Non-pigmented ciliary epithelial cell (primary cell): ENCODE results near the gene C1orf174.
A peak's percentile ranks its signal among the peaks of the same experiment; 100 is the strongest.

ENCODE experiments used
- DNase-seq: peaks from one replicate; pipeline ENCODE4 v3.0.0-alpha.2; 2010; ENCODE audit warnings: low read depth

C1orf174 gene

DNA sequence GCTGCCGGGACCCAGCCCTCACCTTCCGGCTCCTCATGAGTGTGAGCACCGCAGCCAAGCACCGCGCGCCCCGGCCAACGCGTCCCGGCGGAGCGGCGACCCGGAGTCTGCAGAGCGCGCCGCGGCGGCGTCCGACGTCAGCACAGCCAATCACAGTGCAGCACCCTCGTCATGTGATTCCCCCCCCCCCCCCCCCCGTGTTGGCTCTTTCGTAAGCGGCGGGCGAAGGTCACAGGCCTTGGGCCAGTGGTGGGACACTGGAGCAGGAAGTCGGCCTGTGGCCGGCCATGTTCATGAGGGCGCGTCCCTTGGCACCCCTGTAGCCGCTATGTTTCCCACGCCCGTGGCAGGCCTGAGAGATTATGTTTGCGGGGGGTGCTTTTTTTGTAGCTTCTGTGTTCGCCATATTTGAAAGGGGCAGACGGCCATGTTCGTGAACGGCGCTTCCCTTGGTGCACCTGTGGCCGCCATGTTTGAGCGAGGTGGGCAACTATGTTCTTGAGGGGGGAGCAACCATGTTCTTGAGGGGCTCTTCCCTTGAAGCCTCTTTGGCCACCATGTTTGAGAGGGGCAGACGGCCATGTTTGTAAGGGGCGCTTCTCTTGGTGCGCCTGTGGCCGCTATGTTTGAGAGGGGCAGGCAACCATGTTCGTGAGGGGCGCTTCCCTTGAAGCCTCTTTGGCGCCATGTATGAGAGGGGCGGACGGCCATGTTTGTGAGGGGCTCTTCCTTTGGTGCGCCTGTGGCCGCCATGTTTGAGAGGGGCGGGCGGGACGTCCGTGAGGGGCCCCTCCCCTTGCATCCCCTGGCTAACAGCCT lies at the start of gene C1orf174:
TSS of gene C1orf174 (minus strand) at position 123 of the 819 bp plus-strand sequence. CDS start at position 37, 86 bp downstream.
- DNase-seq = peak; percentile 76

DNA sequence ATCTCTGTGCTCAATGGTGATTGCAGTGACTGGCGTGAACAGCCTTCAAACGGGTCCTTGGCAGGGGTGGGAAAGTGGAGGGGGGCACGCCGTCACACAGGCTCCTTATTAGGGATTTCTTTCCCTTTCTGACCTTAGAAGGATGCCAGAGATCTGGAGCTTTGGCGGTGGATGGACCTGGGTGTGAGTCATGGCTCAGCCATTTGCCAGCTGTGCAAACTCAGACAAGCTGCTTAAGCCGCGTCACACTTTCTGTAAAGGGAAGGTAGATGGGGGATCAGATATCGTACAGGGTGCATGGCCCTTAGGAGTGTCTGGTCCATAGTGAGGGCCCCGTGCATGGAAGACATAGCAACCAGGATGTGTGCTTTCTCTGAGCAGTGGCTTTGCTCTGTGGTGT lies 48.3 kb upstream of the C1orf174 start:
- no peak for DNase-seq

DNA sequence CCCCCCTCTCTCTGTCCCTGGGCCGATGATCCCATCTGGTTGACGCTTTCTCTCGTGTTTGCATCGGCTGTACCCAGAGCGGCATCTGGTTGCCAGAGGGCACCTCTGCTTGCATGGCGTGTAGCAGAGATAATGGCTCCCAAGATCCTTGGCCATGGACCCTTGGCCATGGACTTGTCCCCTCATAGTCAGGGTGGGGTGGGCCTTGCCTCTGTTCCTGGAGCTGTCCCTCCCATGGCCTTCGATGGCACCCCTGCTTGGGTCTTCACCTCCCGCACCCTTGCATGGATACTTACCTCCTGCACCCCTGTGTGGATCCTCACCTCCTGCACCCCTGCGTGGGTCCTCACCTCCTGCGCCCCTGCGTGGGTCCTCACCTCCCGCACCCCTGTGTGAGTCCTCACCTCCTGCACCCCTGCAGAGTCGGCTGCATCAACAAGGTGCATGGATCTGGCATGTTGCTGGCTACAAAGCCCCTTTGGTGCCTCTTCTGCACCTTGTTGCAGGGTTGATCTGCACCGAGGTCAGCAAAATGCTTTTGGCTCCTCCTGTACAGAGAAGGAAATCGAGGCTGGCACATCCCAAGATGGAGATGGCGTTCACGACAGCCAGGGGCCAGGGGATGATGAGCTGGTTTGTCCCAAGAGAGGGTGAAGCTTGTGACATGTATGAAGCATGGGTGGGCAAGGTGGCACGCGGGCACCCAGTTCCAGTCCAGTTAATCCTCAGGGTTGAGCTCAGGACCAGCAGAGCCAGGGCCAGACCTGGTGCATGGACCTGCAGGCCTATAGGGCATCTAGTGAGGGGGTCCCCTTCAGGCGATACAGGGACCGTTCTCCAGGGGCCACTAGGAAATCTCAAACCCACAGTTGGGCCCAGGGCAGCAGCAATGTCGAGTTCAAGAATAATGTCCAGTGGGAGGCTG lies 46.1 kb upstream of the C1orf174 start:
- no peak for DNase-seq

DNA sequence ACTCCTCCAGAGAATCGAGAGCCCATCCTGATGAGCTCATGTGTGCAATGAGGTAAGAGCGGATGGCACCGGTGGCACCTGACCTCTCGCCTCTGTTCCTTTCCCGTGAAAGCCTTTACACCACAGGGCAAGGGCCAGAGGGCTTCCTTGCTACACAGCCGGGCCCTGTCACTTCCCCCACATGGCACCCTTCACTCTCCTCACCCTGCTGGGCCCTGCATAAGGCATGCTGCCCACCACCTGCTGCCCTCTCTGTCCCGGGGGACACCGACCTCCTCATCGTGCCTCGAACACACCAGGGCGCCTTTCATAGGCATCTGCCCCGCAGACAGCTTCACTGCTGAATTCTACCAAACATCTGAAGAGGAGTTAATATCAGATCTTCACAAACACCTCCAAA lies 45.1 kb upstream of the C1orf174 start:
- DNase-seq = no peak

DNA sequence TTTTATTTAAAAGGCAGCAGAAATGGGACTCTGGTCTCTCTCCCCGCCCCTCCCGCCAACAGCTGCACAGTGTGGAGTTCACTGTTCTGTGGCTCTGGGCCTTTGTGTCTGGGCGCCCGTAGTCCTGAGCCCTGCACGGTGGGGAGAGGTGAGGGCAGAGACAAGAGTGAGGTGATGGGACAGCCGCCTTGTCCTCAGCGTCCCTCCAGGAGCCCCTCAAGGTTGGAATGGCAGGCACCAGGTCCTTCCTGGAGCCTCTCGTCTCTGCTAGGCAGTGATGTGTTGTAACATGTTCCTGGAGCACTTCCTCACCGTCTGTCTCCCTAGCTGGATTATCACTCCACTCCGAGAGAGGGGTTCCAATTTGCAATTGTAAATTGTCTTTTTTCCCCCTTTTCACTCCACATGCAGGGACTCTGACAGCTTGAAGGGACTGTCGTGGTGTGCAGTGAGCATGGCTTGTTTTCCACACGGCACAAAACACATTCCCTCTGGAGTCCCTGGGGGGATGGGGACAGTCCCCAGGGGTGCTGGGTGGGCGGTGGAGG lies 44.6 kb upstream of the C1orf174 start:
- DNase-seq = no peak

DNA sequence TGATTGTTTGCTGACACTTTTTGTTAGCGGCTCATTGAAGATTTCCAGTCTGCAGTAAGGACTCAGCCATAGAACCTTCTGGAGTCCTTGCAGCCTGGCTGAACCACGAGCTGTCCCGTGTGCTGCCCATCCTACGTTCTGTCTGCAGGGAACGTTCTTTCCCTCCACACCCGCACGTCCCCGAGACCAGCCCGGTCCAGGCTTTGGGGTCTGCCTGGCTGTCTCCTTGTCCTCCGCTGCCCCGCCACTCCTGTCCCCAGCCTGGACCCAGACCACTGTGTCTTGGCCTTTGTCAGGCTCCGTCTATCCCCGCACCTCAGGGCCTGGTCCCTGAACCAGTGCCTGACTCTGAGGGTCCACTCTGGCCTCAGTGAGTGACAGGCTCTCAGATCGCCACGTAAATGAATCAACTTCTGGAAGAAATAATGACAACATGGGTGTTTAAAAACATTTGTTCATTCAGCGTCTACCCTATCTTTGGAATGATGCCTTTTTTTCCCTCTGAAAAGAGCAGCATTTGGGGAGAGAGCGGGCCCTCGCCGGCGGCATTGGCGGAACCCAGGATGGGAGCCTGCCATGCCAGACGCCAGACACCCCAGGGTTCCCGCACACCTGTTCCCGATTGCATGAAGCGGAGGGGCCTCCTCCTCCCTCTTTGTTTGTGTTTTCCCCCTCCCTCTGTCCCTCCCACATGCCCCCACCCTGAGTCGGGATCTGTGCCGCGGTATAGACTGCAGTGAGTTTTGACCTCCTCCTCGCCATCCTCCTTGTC lies 43.9 kb upstream of the C1orf174 start:
- DNase-seq = no peak

DNA sequence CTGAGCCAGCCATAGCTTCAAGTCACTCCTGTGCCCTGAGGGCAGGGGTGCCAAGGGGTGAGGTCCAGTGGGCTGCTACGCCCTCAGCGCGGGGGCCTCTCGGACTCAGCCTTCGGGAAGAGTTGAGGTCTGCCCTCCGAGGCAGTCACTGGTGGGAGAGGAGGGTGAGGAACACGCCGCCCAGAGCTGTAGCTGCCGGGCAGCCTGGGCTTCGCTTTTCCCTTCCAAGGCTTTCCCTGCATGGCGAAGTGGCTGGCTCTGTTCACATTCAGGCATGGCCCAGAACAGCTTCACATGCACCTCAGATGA lies 43.0 kb upstream of the C1orf174 start:
- no peak for DNase-seq

DNA sequence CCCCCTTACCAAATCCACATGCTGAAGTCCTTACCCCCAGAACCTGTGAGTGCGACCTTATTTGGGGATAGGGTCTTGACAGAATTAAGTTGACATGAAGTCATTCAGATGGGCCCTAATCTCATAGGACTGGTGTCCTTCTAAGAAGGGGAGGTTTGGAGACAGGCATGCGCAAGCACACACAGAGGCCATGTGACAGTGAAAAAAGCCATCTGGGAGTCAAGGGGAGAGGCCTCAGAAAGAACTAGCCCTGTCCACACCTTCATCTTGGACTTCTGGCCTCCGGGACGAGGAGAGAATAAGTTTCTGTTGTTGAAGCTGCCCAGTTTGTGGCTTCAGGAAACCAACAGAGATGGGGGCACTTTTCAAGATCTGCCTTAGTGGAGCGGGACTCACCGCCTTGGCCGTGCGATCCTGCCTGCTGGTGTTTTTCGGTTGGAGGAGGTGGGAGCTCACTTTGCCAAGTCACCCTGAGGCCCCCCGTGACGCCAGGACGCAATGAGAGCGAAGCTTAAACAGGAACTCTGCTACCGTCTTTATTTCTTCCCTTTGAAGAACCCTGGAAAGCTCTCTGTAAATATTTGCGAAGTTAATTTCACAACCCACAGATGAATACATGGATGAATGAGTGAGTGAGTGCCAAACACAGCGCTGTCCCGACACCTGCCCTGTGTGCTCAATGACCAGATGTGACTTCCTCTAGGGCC lies 42.5 kb upstream of the C1orf174 start:
- no peak for DNase-seq

DNA sequence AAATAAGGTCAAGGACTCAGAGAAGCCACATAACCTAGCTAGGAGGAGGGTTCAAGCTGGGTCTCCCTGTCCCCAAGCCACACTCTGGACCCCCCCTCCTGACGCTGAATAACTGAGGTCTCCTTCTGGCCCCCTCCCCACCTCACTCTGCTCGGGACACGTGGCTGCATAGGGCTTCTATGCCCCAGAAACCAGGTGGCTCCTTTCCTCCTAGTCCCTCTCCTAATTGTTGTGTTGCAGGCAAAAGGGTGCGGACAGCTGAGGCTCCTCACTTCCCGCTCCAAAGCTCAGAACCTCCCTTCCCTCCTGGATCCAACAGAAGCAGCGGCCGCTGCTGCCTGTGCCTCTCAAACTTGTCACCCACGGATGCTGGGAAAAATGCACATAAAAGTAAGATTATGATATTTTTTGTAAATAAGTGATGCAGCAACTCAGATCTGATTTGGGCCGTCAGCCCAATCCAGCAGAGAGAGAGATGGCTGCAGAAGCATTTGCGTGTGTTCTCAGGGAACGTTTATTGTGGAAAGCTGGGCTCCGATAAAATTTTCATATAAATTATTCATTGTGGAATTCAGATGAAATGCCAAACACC lies 40.8 kb upstream of the C1orf174 start:
- no peak for DNase-seq

DNA sequence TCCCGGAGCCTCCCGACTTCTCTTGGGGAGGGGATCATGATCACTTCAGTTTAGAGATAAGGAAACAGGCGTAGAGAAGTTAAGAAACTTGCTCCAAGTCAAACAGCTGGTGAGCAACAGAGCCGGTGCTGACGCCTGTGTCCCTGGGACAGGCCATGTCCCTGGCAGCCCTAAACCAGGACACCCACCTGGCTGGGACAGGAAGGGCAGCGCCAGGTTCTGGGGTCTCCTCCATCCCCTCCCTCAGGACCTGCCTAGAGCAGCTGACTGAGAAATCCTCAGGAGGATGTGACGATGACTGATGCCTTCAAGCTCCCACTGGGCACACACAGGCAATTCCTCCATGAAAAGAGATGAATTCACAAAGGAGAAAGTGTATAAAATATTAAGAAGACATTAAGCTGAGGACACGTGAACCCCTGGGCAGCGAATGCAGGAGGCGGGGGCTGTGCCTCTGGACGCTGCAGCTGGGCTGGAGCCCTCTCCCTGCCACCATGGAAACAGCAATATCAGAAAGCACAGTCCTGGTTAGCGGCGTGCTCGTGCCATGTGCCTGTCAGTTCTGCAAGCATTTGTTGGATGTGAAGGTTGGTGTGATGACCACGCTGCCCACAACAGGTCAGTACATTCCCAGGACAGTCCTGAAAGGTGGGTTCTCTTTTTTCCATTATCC lies 40.1 kb upstream of the C1orf174 start:
- no peak for DNase-seq

DNA sequence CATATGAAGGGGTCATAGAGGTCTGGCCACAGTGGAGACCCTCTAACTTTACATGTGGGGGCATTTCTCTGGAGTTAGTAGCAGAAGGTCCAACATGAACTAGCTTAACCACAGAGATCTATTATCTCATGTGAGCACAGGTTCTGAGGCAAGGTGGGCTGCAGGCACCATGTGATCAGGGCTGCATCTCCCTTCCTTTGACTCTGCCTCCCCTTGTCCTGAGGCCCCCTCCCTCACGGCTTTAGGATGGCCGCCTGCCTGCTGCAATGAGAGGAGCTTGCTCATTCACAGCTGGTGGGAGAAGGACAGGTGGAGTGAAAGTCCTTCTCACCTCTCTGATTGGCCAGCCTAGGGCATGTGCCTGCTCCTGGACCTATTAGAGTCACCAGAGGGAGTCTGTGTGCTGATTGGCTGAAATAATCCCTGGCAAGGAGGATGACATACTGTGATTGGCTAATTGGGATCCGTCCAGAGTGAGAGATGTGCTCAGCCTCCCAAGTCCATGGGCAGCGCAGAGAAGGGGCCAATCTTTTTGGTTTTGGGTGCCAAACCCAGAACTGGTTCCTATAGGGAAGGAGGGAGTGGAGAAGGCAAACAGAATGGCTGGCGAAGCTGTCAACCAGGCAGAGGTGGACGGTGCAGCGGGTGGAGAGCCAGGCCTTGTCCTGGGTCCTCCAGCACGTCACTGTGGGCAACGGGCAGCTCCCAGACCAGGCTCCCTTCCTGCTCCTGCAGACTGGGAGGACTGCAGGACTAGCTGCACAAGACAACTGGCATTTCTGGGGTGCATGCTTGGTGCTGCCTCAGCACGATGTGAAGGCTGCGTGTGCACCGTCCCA lies 39.4 kb upstream of the C1orf174 start:
- no peak for DNase-seq

DNA sequence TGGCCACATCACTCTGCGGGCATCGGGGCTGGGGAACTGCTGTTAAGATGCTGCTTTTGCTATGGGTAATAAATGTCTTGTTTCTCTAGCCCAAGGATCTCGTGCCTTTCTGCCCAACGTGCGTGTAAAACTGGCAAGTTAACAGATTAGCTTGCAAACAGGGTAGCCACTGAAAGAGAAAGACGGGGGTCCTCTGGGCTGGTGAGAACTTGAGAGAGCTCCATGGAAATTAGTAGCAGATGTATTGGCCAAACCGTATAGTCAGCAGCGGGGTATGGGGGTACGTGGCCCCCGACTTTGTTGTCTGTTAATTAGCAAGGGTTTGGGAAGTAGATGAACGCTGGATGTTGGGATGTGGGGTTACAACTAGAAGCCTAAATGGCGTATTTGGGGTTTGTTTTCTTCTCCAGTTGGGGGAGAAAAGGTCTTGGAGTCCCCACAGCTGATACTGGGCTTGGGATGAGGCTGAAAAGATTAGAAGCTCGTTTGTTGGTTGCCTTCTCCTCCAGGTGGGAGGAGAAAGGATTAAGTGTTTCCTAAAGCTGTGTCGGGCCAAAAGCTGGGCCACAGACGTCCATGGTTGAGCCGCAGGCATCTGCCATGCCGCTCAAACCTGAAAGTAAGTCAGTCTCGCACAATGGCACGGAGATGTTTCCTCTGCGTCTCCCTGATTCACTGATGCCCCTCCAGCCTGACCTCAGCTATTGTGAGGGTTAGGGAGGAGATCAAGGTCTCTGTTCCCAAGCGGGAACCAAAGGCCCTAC lies 32.3 kb upstream of the C1orf174 start:
- no peak for DNase-seq

DNA sequence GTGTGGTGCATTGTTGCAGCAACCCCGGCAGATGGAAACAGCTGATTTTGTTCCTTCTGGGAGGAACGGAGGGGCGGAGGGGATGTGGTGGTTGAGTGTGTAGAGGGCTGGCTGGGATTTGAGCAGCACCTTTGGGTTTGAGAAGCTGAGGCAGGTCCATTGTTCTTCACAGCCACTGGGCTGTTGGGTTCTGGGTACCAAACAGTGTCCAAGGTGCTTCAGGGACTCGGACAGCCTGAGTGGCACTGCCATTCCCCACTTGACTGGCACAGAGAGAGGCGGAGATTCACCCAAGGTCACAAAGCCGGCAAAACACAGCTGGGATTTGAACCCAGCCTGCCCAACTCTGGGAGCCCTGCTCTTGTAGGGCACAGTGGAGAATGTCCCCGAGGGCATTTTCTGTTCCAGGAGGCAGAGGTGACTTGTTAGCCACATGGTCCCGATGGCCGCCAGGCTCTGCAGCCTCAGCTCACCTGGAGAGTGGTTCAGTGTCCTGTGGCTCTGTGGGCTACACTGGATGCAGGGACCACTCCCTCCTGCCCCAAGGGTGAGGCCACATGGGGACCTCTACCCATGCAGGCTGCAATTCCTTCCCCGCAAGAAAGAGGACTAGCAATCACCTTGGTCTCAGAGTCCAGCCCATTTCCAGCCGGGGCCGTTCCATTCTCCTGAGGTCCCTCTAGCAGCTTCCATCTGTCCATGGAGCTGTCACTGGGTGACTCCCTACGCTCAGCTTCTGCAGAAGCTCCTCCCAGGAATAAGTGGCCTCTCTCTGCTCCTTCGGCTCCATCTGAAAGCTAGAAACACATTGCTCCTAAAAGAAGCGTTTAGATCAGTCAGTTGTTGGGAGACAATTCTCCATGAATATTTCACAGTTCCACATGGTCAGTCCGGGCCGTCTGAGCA lies 31.2 kb upstream of the C1orf174 start:
- no peak for DNase-seq

DNA sequence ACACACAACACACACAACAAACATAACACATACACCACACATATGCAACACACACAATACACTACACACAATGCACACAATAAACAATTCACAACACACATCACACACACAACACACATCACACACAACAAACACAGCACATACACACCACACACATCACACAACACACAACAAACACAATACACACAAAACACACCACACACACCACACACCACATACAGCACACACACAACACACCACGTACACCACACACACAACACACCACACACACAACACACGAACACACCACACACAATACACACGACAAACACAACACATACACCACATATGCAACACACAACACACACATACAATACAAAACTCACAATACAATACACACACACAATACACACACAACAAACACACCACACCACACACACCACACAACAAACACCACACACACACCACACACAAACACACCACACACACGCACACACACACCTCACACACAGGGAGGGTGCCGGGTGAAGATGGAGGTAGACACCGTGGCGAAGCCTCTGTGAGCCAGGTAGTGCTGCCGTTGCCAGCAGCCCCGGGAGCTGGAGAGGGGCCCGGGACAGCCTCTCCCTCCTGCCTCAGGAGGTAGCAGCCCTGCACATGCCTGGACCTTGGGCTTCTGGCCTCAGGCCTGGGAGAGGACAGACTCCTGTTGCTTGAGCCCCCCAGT lies 30.4 kb upstream of the C1orf174 start:
- DNase-seq = no peak

DNA sequence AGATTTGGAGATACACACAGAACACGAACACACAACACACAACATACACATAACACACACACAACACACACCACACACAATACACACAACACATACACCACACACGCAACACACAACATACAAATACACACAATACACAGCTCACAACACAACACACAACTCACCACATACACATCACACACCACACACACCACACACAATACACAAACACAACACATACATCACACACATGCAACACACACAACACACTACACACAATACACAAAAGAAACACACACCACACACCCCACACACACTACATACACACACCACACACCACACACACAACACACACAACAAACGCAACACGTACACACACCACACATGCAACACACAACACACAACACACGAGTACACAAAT lies 29.1 kb upstream of the C1orf174 start:
- no peak for DNase-seq

DNA sequence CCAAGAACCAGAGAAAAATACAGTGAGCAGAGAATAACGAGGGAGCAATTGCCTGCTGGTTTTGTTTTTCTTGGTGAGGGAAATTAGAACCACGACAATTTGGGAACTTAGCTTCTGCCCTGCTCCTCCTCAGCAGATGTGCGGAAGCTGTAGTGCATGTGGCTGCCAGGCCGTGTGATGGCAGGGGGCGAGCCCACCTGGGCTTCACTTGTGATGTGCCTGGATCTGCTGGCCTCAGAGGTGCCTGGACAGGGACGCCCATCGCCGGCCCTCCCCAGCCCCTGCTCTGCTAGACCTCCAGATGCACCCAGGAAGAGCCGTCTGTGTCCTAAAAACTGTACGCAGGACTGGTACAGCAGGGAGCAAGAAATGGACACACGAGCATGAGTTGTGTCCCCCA lies 28.5 kb upstream of the C1orf174 start:
- no peak for DNase-seq

DNA sequence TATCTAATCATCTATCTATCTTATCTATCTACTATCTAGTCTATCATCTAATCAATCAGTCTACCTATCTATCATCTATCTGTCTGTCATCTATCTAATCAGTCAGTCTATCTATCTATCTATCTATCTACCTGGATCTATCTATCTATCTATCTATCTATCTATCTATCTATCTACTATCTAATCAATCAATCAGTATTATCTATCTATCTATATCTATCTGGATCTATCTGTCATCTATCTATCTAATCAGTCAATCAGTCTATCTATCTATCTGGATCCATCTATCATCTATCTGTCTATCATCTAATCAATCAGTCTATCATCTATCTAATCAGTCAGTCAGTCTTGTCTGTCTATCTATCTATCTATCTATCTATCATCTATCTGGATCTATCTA lies 26.9 kb upstream of the C1orf174 start:
- no peak for DNase-seq
